CD4-positive, alpha-beta memory T cell (primary cell): ENCODE results near the gene PCSK2. TPM values are rescaled to one million over a fixed set of nuclear protein-coding genes. Genes with fewer than 3 reads are reported as not detected.

Experiments used
- CTCF ChIA-PET: fragments of 350-600 bp; sonication (Branson Sonifier 250); formaldehyde crosslinking; loops from one replicate; lab custom pipeline; 2021; ENCODE audit warnings: inconsistent platforms; ENCODE audit not compliant: partially characterized antibody; lab: Charles Lee
- POLR2A ChIA-PET: fragments of 350-600 bp; sonication (Branson Sonifier 250); formaldehyde crosslinking; loops from one replicate; lab custom pipeline; 2021; ENCODE audit not compliant: partially characterized antibody; lab: Charles Lee
- DNase-seq, 5 donors: peaks; one replicate each; pipeline versions ENCODE4 v3.0.0 to v3.0.0-alpha.2; 2020 to 2022; ENCODE audit warnings: mixed read lengths in 1 of 5
- H3K27ac ChIP-seq: one replicate; pipeline ENCODE4 v1.7.0; 2013; ENCODE audit warnings: low read depth, low read length
- H3K27me3 ChIP-seq: 2 replicates; pipeline ENCODE4 v1.7.0; 2013; ENCODE audit warnings: mild to moderate bottlenecking, low read length, moderate library complexity; ENCODE audit not compliant: insufficient read depth
- H3K36me3 ChIP-seq: 2 replicates; pipeline ENCODE4 v1.7.0; 2013; ENCODE audit warnings: mild to moderate bottlenecking, low read length, moderate library complexity; ENCODE audit not compliant: insufficient read depth
- H3K4me1 ChIP-seq: 2 replicates; pipeline ENCODE4 v1.7.0; 2013; ENCODE audit warnings: mild to moderate bottlenecking, low read length, moderate library complexity; ENCODE audit not compliant: insufficient read depth
- H3K4me3 ChIP-seq, 2 donors: one replicate each; pipeline ENCODE4 v1.7.0; 2013; ENCODE audit warnings: low read length in 2 of 2, mild to moderate bottlenecking in 1 of 2
- H3K9me3 ChIP-seq, 2 donors: one replicate each; pipeline ENCODE4 v1.7.0; 2013; ENCODE audit warnings: low read length in 2 of 2, control low read depth in 1 of 2; ENCODE audit not compliant: control insufficient read depth in 1 of 2
- H3K27ac Mint-ChIP-seq, 7 donors: one replicate each; pipeline ENCODE4 v1.8.0; 2020 to 2021; ENCODE audit warnings: mixed read lengths in 7 of 7, mild to moderate bottlenecking in 6 of 7, inconsistent platforms in 3 of 7, moderate library complexity in 3 of 7
- H3K27me3 Mint-ChIP-seq, 2 donors: one replicate each; pipeline ENCODE4 v1.8.0; 2020 to 2021; ENCODE audit warnings: mixed read lengths in 2 of 2
- H3K36me3 Mint-ChIP-seq, 2 donors: one replicate each; pipeline ENCODE4 v1.8.0; 2020 to 2021; ENCODE audit warnings: mixed read lengths in 2 of 2, inconsistent platforms in 1 of 2, mild to moderate bottlenecking in 1 of 2
- H3K4me1 Mint-ChIP-seq, 4 donors: one replicate each; pipeline ENCODE4 v1.8.0; 2020 to 2021; ENCODE audit warnings: mixed read lengths in 4 of 4, mild to moderate bottlenecking in 1 of 4
- H3K4me3 Mint-ChIP-seq, 8 donors: one replicate each; pipeline ENCODE4 v1.8.0; 2020 to 2021; ENCODE audit warnings: mixed read lengths in 8 of 8, mild to moderate bottlenecking in 7 of 8, moderate library complexity in 6 of 8, inconsistent platforms in 3 of 8
- H3K9me3 Mint-ChIP-seq, 8 donors: one replicate each; pipeline ENCODE4 v1.8.0; 2020 to 2021; ENCODE audit warnings: mixed read lengths in 8 of 8, mild to moderate bottlenecking in 5 of 8, inconsistent platforms in 3 of 8, moderate library complexity in 1 of 8
- intact Hi-C: fragments of 100-400 bp; cut with micrococcal nuclease; formaldehyde crosslinking; loops from one replicate; pipeline ENCODE4 v1.15.1; 2023
- polyA plus RNA-seq, 2 donors: library from polyadenylated mRNA; unstranded; fragments of 300-500 nt; fragmentation: Illumina TruSeq; gene quantifications; one replicate each; pipeline ENCODE4 v1.2.3, GENCODE V29; 2021
- total RNA-seq, 2 experiments: library from RNA; stranded (reverse); gene quantifications; one replicate each; pipeline ENCODE4 v1.2.3, GENCODE V29; 2021

The PCSK2 gene
- total and polyA plus RNA-seq, 4 experiments from 2014 or later: not detected

DNA sequence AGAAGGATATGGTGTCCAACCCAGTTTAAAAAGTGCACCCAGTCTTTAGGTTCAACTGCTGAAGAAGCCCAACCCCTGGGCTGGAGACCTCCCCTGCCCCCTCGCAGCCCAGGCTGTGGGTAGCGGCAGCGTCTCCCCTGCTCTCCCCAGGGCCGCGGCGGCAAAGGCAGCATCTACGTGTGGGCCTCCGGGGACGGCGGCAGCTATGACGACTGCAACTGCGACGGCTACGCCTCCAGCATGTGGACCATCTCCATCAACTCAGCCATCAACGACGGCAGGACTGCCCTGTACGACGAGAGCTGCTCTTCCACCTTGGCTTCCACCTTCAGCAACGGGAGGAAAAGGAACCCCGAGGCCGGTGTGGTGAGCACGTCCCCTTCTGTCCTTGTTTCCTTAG, 226.8 kb downstream of the PCSK2 start:
- Mint-ChIP-seq H3K9me3 (no peaks in the 10 kb centered on the region), H3K4me1 (no peaks in the 10 kb centered on the region), H3K36me3 (no peaks in the 10 kb centered on the region), H3K27me3 (peaks cover 7 to 30% of the 10 kb centered on the region in 2 donors), H3K4me3 (no peak overlapping the region), H3K27ac (no peak overlapping the region)
- H3K4me1 ChIP-seq: no peaks in the 10 kb centered on the region
- ChIA-PET POLR2A (no interaction called here), CTCF (no interaction called here)
- no peaks in the 10 kb centered on the region for H3K9me3 ChIP-seq
- DNase-seq: no peak
- H3K27ac ChIP-seq: no peak overlapping the region
- intact Hi-C loops: no loop called here
- no peaks in the 10 kb centered on the region for H3K36me3 ChIP-seq
- no peak overlapping the region for H3K4me3 ChIP-seq
- peaks cover 6% of the 10 kb centered on the region for H3K27me3 ChIP-seq

- no peak overlapping the region for H3K4me3 ChIP-seq
- no peak for DNase-seq
- ChIA-PET POLR2A (no interaction called here), CTCF (interaction anchor here (1.8 kb wide), 1 partner anchor 24 kb away, joined by 7 read pairs; no protein-coding TSS in a partner anchor)
- Mint-ChIP-seq H3K27ac (no peak overlapping the region), H3K9me3 (no peaks in the 10 kb centered on the region), H3K27me3 (peaks cover 6 to 24% of the 10 kb centered on the region in 2 donors), H3K36me3 (no peaks in the 10 kb centered on the region), H3K4me1 (peaks cover 0 to 3% (median 2%) of the 10 kb centered on the region in 4 donors), H3K4me3 (no peak overlapping the region)
- intact Hi-C loops: no loop called here
- no peak overlapping the region for H3K27ac ChIP-seq
- H3K4me1 ChIP-seq: no peaks in the 10 kb centered on the region
- H3K9me3 ChIP-seq: no peaks in the 10 kb centered on the region
- H3K27me3 ChIP-seq: peaks cover 6% of the 10 kb centered on the region
- no peaks in the 10 kb centered on the region for H3K36me3 ChIP-seq
Observed at GRCh38 chr20:17456279-17456678, 229.4 kb downstream of the PCSK2 start.

DNA sequence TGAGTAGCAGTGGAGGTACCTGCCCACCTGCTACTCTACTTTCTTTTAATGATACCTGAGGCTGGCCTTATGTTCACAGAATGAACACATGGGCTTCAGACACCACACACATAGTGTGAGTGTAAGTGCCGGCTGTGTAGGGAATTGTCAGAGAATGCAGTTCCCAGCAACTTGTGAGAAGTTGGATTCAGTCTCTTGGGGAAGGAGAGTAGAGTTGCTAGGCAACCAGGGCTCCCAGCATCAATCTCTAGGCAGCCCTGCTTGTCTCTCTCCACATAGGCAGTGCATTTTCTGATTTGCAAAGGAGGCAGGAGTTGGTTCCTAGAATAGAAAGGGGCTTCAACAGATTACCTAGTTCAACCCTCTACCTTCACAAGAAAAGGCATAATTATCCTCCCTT, 230.2 kb downstream of the PCSK2 start:
- Mint-ChIP-seq H3K27ac (no peak overlapping the region), H3K4me3 (no peak overlapping the region), H3K36me3 (no peaks in the 10 kb centered on the region), H3K27me3 (peaks cover 2 to 19% of the 10 kb centered on the region in 2 donors), H3K4me1 (peaks cover 0 to 3% (median 2%) of the 10 kb centered on the region in 4 donors), H3K9me3 (no peaks in the 10 kb centered on the region)
- Histone ChIP-seq H3K27ac (no peak overlapping the region), H3K9me3 (no peaks in the 10 kb centered on the region), H3K27me3 (peaks cover 6% of the 10 kb centered on the region), H3K4me1 (no peaks in the 10 kb centered on the region), H3K4me3 (no peak overlapping the region), H3K36me3 (no peaks in the 10 kb centered on the region)
- intact Hi-C loops: no loop called here
- ChIA-PET POLR2A (no interaction called here), CTCF (interaction anchor here (1.8 kb wide), 1 partner anchor 25 kb away, joined by 7 read pairs; no protein-coding TSS in a partner anchor)
- no peak for DNase-seq

GRCh38 chr20:17457588-17458190, 230.8 kb downstream of the PCSK2 start:
- H3K9me3 Mint-ChIP-seq: no peaks in the 10 kb centered on the region
- no peak overlapping the region for H3K27ac Mint-ChIP-seq
- POLR2A ChIA-PET: no interaction called here
- H3K27ac ChIP-seq: no peak overlapping the region
- H3K4me1 ChIP-seq: no peaks in the 10 kb centered on the region
- no peaks in the 10 kb centered on the region for H3K9me3 ChIP-seq
- CTCF ChIA-PET: interaction anchor here (1.8 kb wide), 1 partner anchor 26 kb away, joined by 7 read pairs; no protein-coding TSS in a partner anchor
- no peak overlapping the region for H3K4me3 Mint-ChIP-seq
- H3K27me3 Mint-ChIP-seq: peaks cover 2 to 15% of the 10 kb centered on the region in 2 donors
- DNase-seq: no peak
- H3K27me3 ChIP-seq: peaks cover 6% of the 10 kb centered on the region
- H3K36me3 Mint-ChIP-seq: no peaks in the 10 kb centered on the region
- no peaks in the 10 kb centered on the region for H3K36me3 ChIP-seq
- peaks cover 0 to 7% (median 2%) of the 10 kb centered on the region in 4 donors for H3K4me1 Mint-ChIP-seq
- intact Hi-C loops: no loop called here
- H3K4me3 ChIP-seq: no peak overlapping the region

GRCh38 chr20:17460119-17460518, 233.3 kb downstream of the PCSK2 start:
- DNase-seq: peak in 1 of 5 donors; percentile 2
- CTCF ChIA-PET: interaction anchor here (1.7 kb wide), 1 partner anchor 29 kb away, joined by 6 read pairs; no protein-coding TSS in a partner anchor
- peaks cover 0 to 11% of the 10 kb centered on the region in 2 donors for H3K27me3 Mint-ChIP-seq

GRCh38 chr20:17461941-17462340, 235.1 kb downstream of the PCSK2 start:
- ChIA-PET POLR2A (no interaction called here), CTCF (no interaction called here)
- Histone ChIP-seq H3K27me3 (no peaks in the 10 kb centered on the region), H3K27ac (no peak overlapping the region), H3K36me3 (no peaks in the 10 kb centered on the region), H3K9me3 (no peaks in the 10 kb centered on the region), H3K4me3 (no peak overlapping the region), H3K4me1 (no peaks in the 10 kb centered on the region)
- Mint-ChIP-seq H3K4me3 (no peak overlapping the region), H3K4me1 (peaks cover 0 to 7% (median 2%) of the 10 kb centered on the region in 4 donors), H3K9me3 (peaks cover 0 to 3% (median 0%) of the 10 kb centered on the region in 8 donors), H3K36me3 (no peaks in the 10 kb centered on the region), H3K27ac (no peak overlapping the region), H3K27me3 (peaks cover 0 to 7% of the 10 kb centered on the region in 2 donors)
- intact Hi-C loops: no loop called here
- no peak for DNase-seq

More at GRCh38 chr20:17460119-17460518, 233.3 kb downstream of the PCSK2 start:
- POLR2A ChIA-PET: no interaction called here
- Mint-ChIP-seq H3K4me1 (peaks cover 0 to 7% (median 2%) of the 10 kb centered on the region in 4 donors), H3K4me3 (no peak overlapping the region), H3K9me3 (peaks cover 0 to 3% (median 0%) of the 10 kb centered on the region in 8 donors), H3K36me3 (no peaks in the 10 kb centered on the region), H3K27ac (no peak overlapping the region)
- no peak overlapping the region for H3K27ac ChIP-seq
- intact Hi-C loops: no loop called here
- H3K27me3 ChIP-seq: no peaks in the 10 kb centered on the region
- H3K4me3 ChIP-seq: no peak overlapping the region
- H3K4me1 ChIP-seq: no peaks in the 10 kb centered on the region
- H3K9me3 ChIP-seq: no peaks in the 10 kb centered on the region
- no peaks in the 10 kb centered on the region for H3K36me3 ChIP-seq

- H3K27ac Mint-ChIP-seq: no peak overlapping the region
- ChIA-PET POLR2A (no interaction called here), CTCF (no interaction called here)
- no peak overlapping the region for H3K27ac ChIP-seq
- no peaks in the 10 kb centered on the region for H3K4me1 ChIP-seq
- H3K27me3 ChIP-seq: no peaks in the 10 kb centered on the region
- no peaks in the 10 kb centered on the region for H3K36me3 ChIP-seq
- H3K27me3 Mint-ChIP-seq: peaks cover 0 to 7% of the 10 kb centered on the region in 2 donors
- intact Hi-C loops: no loop called here
- H3K9me3 ChIP-seq: no peaks in the 10 kb centered on the region
- H3K36me3 Mint-ChIP-seq: no peaks in the 10 kb centered on the region
- H3K4me1 Mint-ChIP-seq: peaks cover 0 to 7% (median 2%) of the 10 kb centered on the region in 4 donors
- H3K4me3 ChIP-seq: no peak overlapping the region
- H3K4me3 Mint-ChIP-seq: no peak overlapping the region
- H3K9me3 Mint-ChIP-seq: peaks cover 0 to 3% (median 0%) of the 10 kb centered on the region in 8 donors
- no peak for DNase-seq
Observed at GRCh38 chr20:17463711-17464110, 236.9 kb downstream of the PCSK2 start.
